ENCODE measurements around the gene ACTR1A. TPM values are rescaled to one million over a fixed set of nuclear protein-coding genes. Genes with fewer than 3 reads are reported as not detected.
"Not testable (repeated sequence)": the region's sequence is repeated elsewhere in the genome, so short reads cannot be mapped to it uniquely, and the experiment has no call there.

Gene ACTR1A
- total and polyA plus RNA-seq, 7 donors, result 48.6 to 146 (median 124) TPM

DNA sequence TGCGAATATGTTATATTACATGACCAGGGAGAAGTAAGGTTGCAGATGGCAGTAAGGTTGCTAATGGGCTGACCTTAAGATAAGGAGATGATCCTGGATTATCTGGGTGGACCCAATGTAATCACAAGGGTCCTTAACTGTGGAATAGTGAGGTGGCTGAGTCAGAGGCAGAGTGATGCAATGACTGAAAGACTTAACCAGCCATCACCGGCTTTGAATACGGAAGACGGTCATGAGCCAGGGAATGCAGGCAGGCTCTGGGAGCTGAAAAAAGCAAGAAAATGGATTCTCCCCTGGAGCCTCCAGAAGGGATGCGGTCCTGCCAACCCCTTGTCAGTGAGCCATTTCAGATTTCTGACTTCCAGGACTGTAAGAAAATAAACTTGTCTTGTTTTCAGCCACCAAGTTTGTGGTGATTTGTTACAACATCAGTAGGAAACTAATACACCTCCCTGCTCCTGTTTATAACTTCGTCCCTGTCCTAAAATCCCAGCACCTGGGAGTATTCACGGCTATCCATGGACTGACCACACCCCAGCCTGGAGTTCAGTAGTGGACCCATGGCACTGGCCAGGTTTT lies 46.5 kb downstream of the ACTR1A start:
- H3K27me3 ChIP-seq, result no peaks in the 10 kb centered on the region
- no peak overlapping the region for H3K27ac ChIP-seq
- no peaks in the 10 kb centered on the region for H3K9me3 ChIP-seq
- intact Hi-C loops (cut with DNase I), result no loop called here
- 81 to 90% methylated on average over 7 of the region's 7 CpGs for WGBS, 2 donors
- peaks cover 0 to 12% (median 10%) of the 10 kb centered on the region in 4 donors for H3K4me1 ChIP-seq
- no peak overlapping the region for H3K4me3 ChIP-seq
- no peak for DNase-seq
- TF ChIP-seq EP300 (IDR thresholded peaks at IDR 0.05) (no peak), POLR2AphosphoS5 (IDR thresholded peaks at IDR 0.05) (no peak), POLR2A (IDR thresholded peaks at IDR 0.05) (no peak)
- TF ChIP-seq, protein P1, sequence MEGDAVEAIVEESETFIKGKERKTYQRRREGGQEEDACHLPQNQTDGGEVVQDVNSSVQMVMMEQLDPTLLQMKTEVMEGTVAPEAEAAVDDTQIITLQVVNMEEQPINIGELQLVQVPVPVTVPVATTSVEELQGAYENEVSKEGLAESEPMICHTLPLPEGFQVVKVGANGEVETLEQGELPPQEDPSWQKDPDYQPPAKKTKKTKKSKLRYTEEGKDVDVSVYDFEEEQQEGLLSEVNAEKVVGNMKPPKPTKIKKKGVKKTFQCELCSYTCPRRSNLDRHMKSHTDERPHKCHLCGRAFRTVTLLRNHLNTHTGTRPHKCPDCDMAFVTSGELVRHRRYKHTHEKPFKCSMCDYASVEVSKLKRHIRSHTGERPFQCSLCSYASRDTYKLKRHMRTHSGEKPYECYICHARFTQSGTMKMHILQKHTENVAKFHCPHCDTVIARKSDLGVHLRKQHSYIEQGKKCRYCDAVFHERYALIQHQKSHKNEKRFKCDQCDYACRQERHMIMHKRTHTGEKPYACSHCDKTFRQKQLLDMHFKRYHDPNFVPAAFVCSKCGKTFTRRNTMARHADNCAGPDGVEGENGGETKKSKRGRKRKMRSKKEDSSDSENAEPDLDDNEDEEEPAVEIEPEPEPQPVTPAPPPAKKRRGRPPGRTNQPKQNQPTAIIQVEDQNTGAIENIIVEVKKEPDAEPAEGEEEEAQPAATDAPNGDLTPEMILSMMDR (IDR thresholded peaks at IDR 0.05), result no peak
- H3K36me3 ChIP-seq, result no peaks in the 10 kb centered on the region

DNA sequence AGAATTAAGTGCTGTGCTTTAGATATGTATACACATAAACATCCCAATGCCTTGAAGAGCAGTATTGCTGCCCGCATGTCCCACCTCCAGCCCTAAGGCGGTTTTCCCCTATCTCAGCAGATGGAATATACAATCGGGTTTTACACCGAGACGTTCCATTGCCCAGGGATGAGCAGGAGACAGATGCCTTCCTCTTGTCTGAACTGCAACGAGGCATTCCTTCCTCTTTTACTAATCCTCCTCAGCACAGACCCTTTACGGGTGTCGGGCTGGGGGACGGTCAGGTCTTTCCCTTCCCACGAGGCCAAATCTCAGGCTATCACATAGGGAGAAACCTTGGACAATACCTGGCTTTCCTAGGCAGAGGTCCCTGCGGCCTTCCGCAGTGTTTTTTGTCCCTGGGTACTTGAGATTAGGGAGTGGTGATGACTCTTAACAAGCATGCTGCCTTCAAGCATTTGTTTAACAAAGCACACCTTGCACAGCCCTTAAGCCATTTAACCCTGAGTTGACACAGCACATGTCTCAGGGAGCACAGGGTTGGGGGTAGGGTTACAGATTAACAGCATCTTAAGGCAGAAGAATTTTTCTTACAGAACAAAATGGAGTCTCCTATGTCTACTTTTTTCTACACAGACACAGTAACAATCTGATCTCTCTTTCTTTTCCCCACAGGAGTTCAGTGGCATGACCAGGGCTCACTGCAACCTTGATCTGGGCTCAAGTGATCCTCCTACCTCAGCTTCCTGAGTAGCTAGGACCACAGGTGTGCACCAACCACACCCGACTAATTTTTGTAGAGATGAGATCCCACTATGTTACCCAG lies 47.6 kb downstream of the ACTR1A start:
- H3K9me3 ChIP-seq; H3K36me3 ChIP-seq; DNase-seq; H3K4me3 ChIP-seq; intact Hi-C loops (cut with DNase I); H3K27ac ChIP-seq; H3K27me3 ChIP-seq: not testable (repeated sequence)
- H3K4me1 ChIP-seq, result peaks cover 0 to 14% (median 12%) of the 10 kb centered on the region in 4 donors
- 80 to 86% methylated on average over 13 of the region's 13 CpGs for WGBS, 2 donors

DNA sequence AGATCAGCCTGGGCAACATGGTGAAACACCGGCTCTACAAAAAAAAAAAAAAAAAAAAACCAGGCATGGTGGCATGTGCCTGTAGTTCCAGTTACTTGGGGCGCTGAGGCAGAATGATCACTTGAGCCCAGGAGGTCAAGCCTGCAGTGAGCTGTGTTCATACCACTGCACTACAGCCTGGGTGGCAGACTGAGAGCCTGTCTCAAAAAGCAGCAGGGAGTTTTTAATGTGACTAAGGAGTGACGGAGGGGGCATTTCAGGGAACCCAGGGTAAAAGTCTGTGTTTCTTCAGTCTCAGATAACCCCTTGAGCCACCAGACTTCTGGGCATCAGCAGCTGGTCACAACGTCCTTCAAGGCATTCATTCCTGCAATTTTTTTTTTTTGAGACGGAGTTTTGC lies 49.0 kb downstream of the ACTR1A start:
- no peak for DNase-seq
- no peaks in the 10 kb centered on the region for H3K27me3 ChIP-seq
- H3K4me1 ChIP-seq, result peaks cover 0 to 20% (median 17%) of the 10 kb centered on the region in 4 donors
- intact Hi-C loops (cut with DNase I), result no loop called here
- TF ChIP-seq EP300 (IDR thresholded peaks at IDR 0.05) (no peak), POLR2A (IDR thresholded peaks at IDR 0.05) (no peak), POLR2AphosphoS5 (IDR thresholded peaks at IDR 0.05) (no peak)
- TF ChIP-seq, protein P1 (IDR thresholded peaks at IDR 0.05), result no peak
- H3K27ac ChIP-seq, result peak overlapping the region in 3 of 4 donors; percentile 37 to 48 (median 43)
- H3K36me3 ChIP-seq, result no peaks in the 10 kb centered on the region
- no peak overlapping the region for H3K4me3 ChIP-seq
- H3K9me3 ChIP-seq, result no peaks in the 10 kb centered on the region
- WGBS, 2 donors, result 86 to 92% methylated on average over 5 of the region's 5 CpGs

DNA sequence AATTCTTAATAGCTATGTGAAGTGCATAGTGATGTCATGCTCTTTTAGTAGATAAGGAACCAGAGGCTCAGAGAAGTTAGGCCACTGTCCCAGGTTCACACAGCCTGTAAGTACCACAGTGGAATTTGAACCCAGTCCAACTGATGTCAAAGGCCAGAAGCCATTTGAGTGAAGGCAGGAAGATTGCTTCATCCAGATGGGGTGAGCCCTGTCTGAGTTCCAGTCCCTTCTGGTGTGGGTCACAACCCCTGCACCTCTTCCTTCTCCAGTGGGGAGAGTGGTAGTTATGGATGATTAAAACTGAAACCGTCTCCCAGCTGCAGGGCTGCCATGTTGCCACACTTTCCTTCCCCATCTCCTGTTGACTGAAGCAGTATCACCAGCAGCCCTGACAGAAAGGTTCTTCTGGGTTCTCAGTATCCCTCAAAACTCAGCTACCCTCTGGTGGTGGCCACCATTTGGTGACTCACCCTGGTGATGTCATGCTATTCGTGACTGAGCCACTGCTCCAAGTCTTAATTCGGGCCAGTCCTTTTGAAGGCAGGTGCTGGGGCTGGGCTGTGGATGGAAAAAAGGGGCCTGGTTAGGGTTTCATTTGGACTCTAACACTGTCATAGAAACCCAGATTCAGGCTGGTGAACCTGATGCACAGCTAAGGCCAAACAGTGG lies 49.7 kb downstream of the ACTR1A start:
- peak; percentile 76 for DNase-seq
- TF ChIP-seq, protein P1 (IDR thresholded peaks at IDR 0.05), result no peak
- no peak for TF ChIP-seq POLR2A (IDR thresholded peaks at IDR 0.05)
- no peak for TF ChIP-seq EP300 (IDR thresholded peaks at IDR 0.05)
- TF ChIP-seq POLR2AphosphoS5 (IDR thresholded peaks at IDR 0.05), result no peak

More for the DNA sequence above, 49.7 kb downstream of the ACTR1A start:
- peaks cover 0 to 20% (median 17%) of the 10 kb centered on the region in 4 donors for H3K4me1 ChIP-seq
- H3K4me3 ChIP-seq, result no peak overlapping the region
- peak overlapping the region in 3 of 4 donors; percentile 37 to 48 (median 43) for H3K27ac ChIP-seq
- intact Hi-C loops (cut with DNase I), result no loop called here
- no peaks in the 10 kb centered on the region for H3K9me3 ChIP-seq
- no peaks in the 10 kb centered on the region for H3K27me3 ChIP-seq
- 69% methylated on average over 3 of the region's 3 CpGs for WGBS, 2 donors
- no peaks in the 10 kb centered on the region for H3K36me3 ChIP-seq
